Endothelial cell of umbilical vein (primary cell): Measurements from ENCODE around the gene GABARAP. TPM values are rescaled to one million over a fixed set of nuclear protein-coding genes. Genes with fewer than 3 reads are reported as not detected.

ENCODE experiments used
- BruUV-seq: library from RNA; stranded (reverse); fragments of 400-500 nt; replicated peaks from 2 replicates; lab custom pipeline; 2021; lab: Mats Ljungman, UMichigan
- CTCF ChIA-PET: fragments of 300-600, 350-600 bp; sonication (Branson Sonifier 250); formaldehyde crosslinking; loops from one replicate; lab custom pipeline; 2021; ENCODE audit warnings: antibody characterized with exemption, inconsistent platforms; lab: Charles Lee
- POLR2A ChIA-PET: fragments of 300-600, 350-600 bp; sonication (Branson Sonifier 250); formaldehyde crosslinking; loops from one replicate; lab custom pipeline; 2021; ENCODE audit warnings: antibody characterized with exemption, inconsistent platforms; lab: Charles Lee
- DNase-seq: peaks from one replicate; pipeline ENCODE4 v3.0.0-alpha.2; 2011; ENCODE audit warnings: low read depth, low spot score
- FAIRE-seq: peaks from 2 replicates; lab custom pipeline; 2011; peaks lifted over from hg19 to GRCh38; lab: Jason Lieb, UNC
- H2AFZ ChIP-seq: 2 replicates; pipeline ENCODE4 v1.6.0; 2012; ENCODE audit warnings: low read depth, low read length, control low read depth, inconsistent platforms
- H3K27ac ChIP-seq: 2 replicates; pipeline ENCODE4 v1.5.1; 2011; ENCODE audit warnings: low read depth, mild to moderate bottlenecking, control low read depth, low read length, moderate library complexity; ENCODE audit not compliant: insufficient read depth
- H3K27me3 ChIP-seq, 2 experiments: 2 replicates each; pipeline versions ENCODE4 v1.6.0 to v1.6.1; 2011; ENCODE audit warnings: low read length in 2 of 2, mixed read lengths in 1 of 2; ENCODE audit not compliant: control insufficient read depth in 2 of 2, insufficient read depth in 2 of 2
- H3K36me3 ChIP-seq, 2 experiments: 2 replicates in 1 of 2; 3 replicates in 1 of 2; pipeline ENCODE4 v1.5.1; 2011; ENCODE audit warnings: low read length in 2 of 2, mild to moderate bottlenecking in 1 of 2, moderate library complexity in 1 of 2; ENCODE audit not compliant: control insufficient read depth in 2 of 2, insufficient read depth in 2 of 2; ENCODE audit errors: extremely low read depth in 1 of 2
- H3K4me1 ChIP-seq: 3 replicates; pipeline ENCODE4 v1.5.1; 2011; ENCODE audit warnings: mild to moderate bottlenecking, low read length; ENCODE audit not compliant: control insufficient read depth, insufficient read depth; ENCODE audit errors: extremely low read depth
- H3K4me2 ChIP-seq: 2 replicates; pipeline ENCODE4 v1.6.1; 2011; ENCODE audit warnings: low read length, control low read depth, mixed read lengths; ENCODE audit not compliant: insufficient read depth
- H3K4me3 ChIP-seq, 3 experiments: fragments of 200-600 bp in 1 of 3; sonication (generic), shearing (Covaris generic) in 1 of 3; replicated peaks in 1 of 3; 2 replicates each; pipeline ENCODE4 v1.5.1; 2011 to 2016; ENCODE audit warnings: control low read depth in 3 of 3, low read length in 3 of 3, mild to moderate bottlenecking in 2 of 3, inconsistent platforms in 1 of 3, low read depth in 1 of 3, moderate library complexity in 1 of 3; ENCODE audit not compliant: insufficient read depth in 1 of 3
- H3K79me2 ChIP-seq: 2 replicates; pipeline ENCODE4 v1.6.0; 2012; ENCODE audit warnings: low read length, inconsistent platforms; ENCODE audit not compliant: control insufficient read depth, insufficient read depth
- H3K9ac ChIP-seq: replicated peaks from 2 replicates; pipeline ENCODE3; 2011; ENCODE audit warnings: low read length, control low read depth; ENCODE audit not compliant: insufficient read depth; ENCODE audit errors: extremely low read depth
- H3K9me1 ChIP-seq: replicated peaks from 3 replicates; pipeline ENCODE4 v1.6.0; 2011; ENCODE audit warnings: mild to moderate bottlenecking, low read length; ENCODE audit not compliant: control insufficient read depth, insufficient read depth; ENCODE audit errors: extremely low read depth
- H3K9me3 ChIP-seq: replicated peaks from 2 replicates; pipeline ENCODE4 v1.5.1; 2012; ENCODE audit warnings: low read length, inconsistent platforms; ENCODE audit not compliant: control insufficient read depth, insufficient read depth
- H4K20me1 ChIP-seq: replicated peaks from 2 replicates; pipeline ENCODE3; 2011; ENCODE audit warnings: mild to moderate bottlenecking, low read length; ENCODE audit not compliant: control insufficient read depth, insufficient read depth; ENCODE audit errors: extremely low read depth
- CTCF ChIP-seq, 2 donors: IDR thresholded peaks; 1 replicate in 1 of 2; 2 replicates in 1 of 2; pipeline ENCODE4 v1.5.1; 2011; ENCODE audit warnings: low read length in 2 of 2, mild to moderate bottlenecking in 2 of 2, moderate library complexity in 2 of 2, control low read depth in 1 of 2, inconsistent platforms in 1 of 2, low read depth in 1 of 2; ENCODE audit not compliant: insufficient read depth in 1 of 2; ENCODE audit errors: extremely low read depth in 1 of 2
- EZH2 ChIP-seq: IDR thresholded peaks from 2 replicates; pipeline ENCODE4 v1.6.1; 2012; ENCODE audit warnings: borderline replicate concordance, low read depth, mild to moderate bottlenecking, moderate library complexity, low read length, inconsistent platforms; ENCODE audit not compliant: severe bottlenecking
- FOS ChIP-seq: IDR thresholded peaks from 2 replicates; pipeline ENCODE4 v1.6.1; 2011; ENCODE audit warnings: mild to moderate bottlenecking, low read length, moderate library complexity, borderline replicate concordance; ENCODE audit not compliant: insufficient read depth
- GATA2 ChIP-seq: IDR thresholded peaks from 2 replicates; pipeline ENCODE4 v1.7.0; 2011; ENCODE audit warnings: low read depth, mild to moderate bottlenecking, moderate library complexity, mixed read lengths, low read length; ENCODE audit not compliant: insufficient read length, insufficient read depth
- JUN ChIP-seq: IDR thresholded peaks from 2 replicates; pipeline ENCODE4 v1.6.1; 2011; ENCODE audit warnings: borderline replicate concordance, low read depth; ENCODE audit not compliant: insufficient read length, insufficient read depth
- MAX ChIP-seq: IDR thresholded peaks from 2 replicates; pipeline ENCODE4 v1.6.1; 2011; ENCODE audit not compliant: insufficient read depth, insufficient read length
- MYC ChIP-seq: IDR thresholded peaks from one replicate; pipeline ENCODE4 v1.6.1; 2011; ENCODE audit warnings: mild to moderate bottlenecking, low read depth, low read length
- POLR2A ChIP-seq: IDR thresholded peaks from 2 replicates; pipeline ENCODE4 v1.6.1; 2012; ENCODE audit warnings: low read depth, mild to moderate bottlenecking, control low read depth, low read length
- POLR2AphosphoS5 ChIP-seq: IDR thresholded peaks from 2 replicates; pipeline ENCODE4 v1.6.1; 2012; ENCODE audit warnings: low read depth, mild to moderate bottlenecking, control low read depth, low read length, moderate library complexity; ENCODE audit not compliant: insufficient read depth
- dilution Hi-C: fragments of 300-500 bp; cut with MboI; formaldehyde crosslinking; loops from one replicate; pipeline ENCODE4 v1.15.0; 2019; ENCODE audit warnings: low sequenced_read_pairs; ENCODE audit not compliant: extremely low pct_ligation_motif_present
- intact Hi-C: fragments of 100-400 bp; cut with micrococcal nuclease; formaldehyde crosslinking; loops from one replicate; pipeline ENCODE4 v1.10.0; 2022
- polyA plus RNA-seq, 4 experiments: library from polyadenylated mRNA; depleted of rRNA in 3 of 4; stranded (reverse) in 3 of 4; unstranded in 1 of 4; fragments of >200 nt; gene quantifications; 2 replicates each; pipeline versions ENCODE4 v1.2.1 to v1.2.3, GENCODE V29; 2011 to 2012; ENCODE audit warnings: missing spikeins in 1 of 4
- total RNA-seq: library from RNA; stranded (reverse); gene quantifications from 2 replicates; pipeline ENCODE4 v1.2.3, GENCODE V29; 2021

GABARAP gene
- total and polyA plus RNA-seq, 2 donors (not counting 3 experiments of a cell fraction or from before 2014, with no cell fraction given) = 401 to 882 TPM

- H3K27me3 ChIP-seq = no peaks in the 10 kb centered on the region
- no TSS peak for BruUV-seq
- H4K20me1 ChIP-seq = no peaks in the 10 kb centered on the region
- no peak for TF ChIP-seq MAX
- TF ChIP-seq EZH2 = no peak
- peak; percentile 44 for TF ChIP-seq MYC
- no peak for TF ChIP-seq GATA2
- peak; percentile 43 for TF ChIP-seq POLR2AphosphoS5
- peak; percentile 67 for TF ChIP-seq POLR2A
- no peak for TF ChIP-seq JUN
- TF ChIP-seq CTCF (IDR thresholded peaks at IDR 0.05; ENCODE audit: extremely low read depth in 1 of 2, insufficient read depth in 1 of 2, low read depth in 1 of 2, low read length in 2 of 2) = no peak
- TF ChIP-seq FOS = no peak
- no peaks in the 10 kb centered on the region for H3K9me1 ChIP-seq
- no peaks in the 10 kb centered on the region for H3K9me3 ChIP-seq
- peak overlapping the region; percentile 64 for H3K4me2 ChIP-seq
- no peak overlapping the region for H3K27ac ChIP-seq
- ChIA-PET POLR2A (interaction anchor here (0.7 kb wide), 1 partner anchor 205 kb away, joined by 6 read pairs; no protein-coding TSS in a partner anchor), CTCF (interaction anchor here (1.0 to 3.4 kb wide), 4 partner anchors 17 to 323 kb away, joined by 3 to 34 read pairs (median 3); partner anchors contain the start of genes ACADVL and DLG4)
- DNase-seq (peak; percentile 47), FAIRE-seq (no peak)
- peaks cover 32% of the 10 kb centered on the region for H3K4me1 ChIP-seq
- H2AFZ ChIP-seq = no peak overlapping the region
- peaks cover 15 to 24% of the 10 kb centered on the region in 2 experiments for H3K36me3 ChIP-seq
- peak overlapping the region; percentile 41 to 96 (median 53) for H3K4me3 ChIP-seq
- intact Hi-C loops = loop anchor here (5.0 kb wide), 1 partner anchor 619 kb away; the partner anchor contains the start of genes CYB5D1, NAA38 and TMEM88
- dilution Hi-C loops = no loop called here
- H3K79me2 ChIP-seq = peaks cover 64% of the 10 kb centered on the region
- peak overlapping the region; percentile 14 for H3K9ac ChIP-seq
Measured at GRCh38 chr17:7237761-7238419, 4.4 kb downstream of the GABARAP start.
